Neutrophil (primary cell): ENCODE data around the gene SYCP2L.

Source experiments
- H3K27ac ChIP-seq: fragments of 200-600 bp; sonication (generic); 2 replicates; pipeline ENCODE4 v1.5.1; 2016; ENCODE audit warnings: mild to moderate bottlenecking, moderate library complexity
- H3K27me3 ChIP-seq: fragments of 200-600 bp; sonication (generic); 2 replicates; pipeline ENCODE4 v1.6.0; 2016; ENCODE audit warnings: mild to moderate bottlenecking
- H3K36me3 ChIP-seq: fragments of 200-600 bp; sonication (generic); 2 replicates; pipeline ENCODE4 v1.5.1; 2017
- H3K4me1 ChIP-seq, 2 experiments: fragments of 200-600 bp in 1 of 2; sonication (generic) in 1 of 2; 1 replicate in 1 of 2; 2 replicates in 1 of 2; pipeline versions ENCODE4 v1.5.1 to v1.6.1; 2013 to 2016; ENCODE audit warnings: low read depth in 1 of 2, low read length in 1 of 2, mild to moderate bottlenecking in 1 of 2, moderate library complexity in 1 of 2; ENCODE audit not compliant: control insufficient read depth in 1 of 2, insufficient read depth in 1 of 2
- H3K4me3 ChIP-seq, 2 experiments: fragments of 200-600 bp in 1 of 2; sonication (generic) in 1 of 2; 1 replicate in 1 of 2; 2 replicates in 1 of 2; pipeline ENCODE4 v1.5.1; 2013 to 2016; ENCODE audit warnings: low read depth in 1 of 2, low read length in 1 of 2, mild to moderate bottlenecking in 1 of 2, moderate library complexity in 1 of 2
- H3K9me3 ChIP-seq: fragments of 200-600 bp; sonication (generic); 2 replicates; pipeline ENCODE4 v1.5.1; 2016
- CTCF ChIP-seq: fragments of 200-600 bp; sonication (generic); IDR thresholded peaks from 2 replicates; pipeline ENCODE4 v1.5.1; 2016; ENCODE audit warnings: antibody characterized with exemption

The SYCP2L gene

GRCh38 chr6:10886691-10887502, at the start of gene SYCP2L:
SYCP2L (plus strand) TSS chr6:10887052; CDS start chr6:10887127, 75 bp downstream.
- Histone ChIP-seq H3K27me3 (peaks cover 78% of the 10 kb centered on the region), H3K4me1 (peaks cover 0 to 10% of the 10 kb centered on the region in 2 experiments), H3K36me3 (no peaks in the 10 kb centered on the region), H3K4me3 (no peak within 1 kb of the TSS), H3K27ac (no peak within 1 kb of the TSS), H3K9me3 (no peaks in the 10 kb centered on the region)
- no peak for TF ChIP-seq CTCF

GRCh38 chr6:10837622-10837994, 49.2 kb upstream of the SYCP2L start:
- H3K9me3 ChIP-seq = no peaks in the 10 kb centered on the region
- peak overlapping the region; percentile 73 for H3K27ac ChIP-seq
- peak overlapping the region; percentile 79 to 91 for H3K4me3 ChIP-seq
- H3K4me1 ChIP-seq = peaks cover 20 to 27% of the 10 kb centered on the region in 2 experiments
- no peaks in the 10 kb centered on the region for H3K36me3 ChIP-seq
- H3K27me3 ChIP-seq = peaks cover 84% of the 10 kb centered on the region
- no peak for TF ChIP-seq CTCF

- Histone ChIP-seq H3K9me3 (no peaks in the 10 kb centered on the region), H3K36me3 (no peaks in the 10 kb centered on the region), H3K27me3 (peaks cover 87% of the 10 kb centered on the region), H3K4me3 (peak within 1 kb of the TSS; percentile 79 to 91), H3K4me1 (peaks cover 20 to 27% of the 10 kb centered on the region in 2 experiments), H3K27ac (peak within 1 kb of the TSS; percentile 73)
- TF ChIP-seq CTCF = no peak
Observed at GRCh38 chr6:10837995-10838793, 48.7 kb upstream of the SYCP2L start, which contains the start of gene MAK. MAK (minus strand) TSS chr6:10838539; CDS start chr6:10830648, 7,891 bp downstream.

GRCh38 chr6:10838794-10839333, 48.0 kb upstream of the SYCP2L start:
- H3K27ac ChIP-seq = peak overlapping the region; percentile 73
- no peaks in the 10 kb centered on the region for H3K9me3 ChIP-seq
- no peak for TF ChIP-seq CTCF
- H3K27me3 ChIP-seq = peaks cover 93% of the 10 kb centered on the region
- H3K36me3 ChIP-seq = no peaks in the 10 kb centered on the region
- peak overlapping the region; percentile 79 to 91 for H3K4me3 ChIP-seq
- H3K4me1 ChIP-seq = peaks cover 20 to 27% of the 10 kb centered on the region in 2 experiments

- Histone ChIP-seq H3K27ac (no peak overlapping the region), H3K4me1 (peaks cover 6 to 10% of the 10 kb centered on the region in 2 experiments), H3K9me3 (no peaks in the 10 kb centered on the region), H3K4me3 (no peak overlapping the region), H3K27me3 (peaks cover 53% of the 10 kb centered on the region), H3K36me3 (no peaks in the 10 kb centered on the region)
- TF ChIP-seq CTCF = no peak
Observed at GRCh38 chr6:10843554-10843953, 43.3 kb upstream of the SYCP2L start.
